Activated naive CD4-positive, alpha-beta T cell treated with anti-CD3 and anti-CD28 coated beads, Interleukin-2, amount 10 ng/mL, durations not matched to agents 7 days and 5 days (primary cell): ENCODE measurements around the gene LTK.
"Not testable (repeated sequence)": the region's sequence is repeated elsewhere in the genome, so short reads cannot be mapped to it uniquely, and the experiment has no call there.

Experiments used
- CTCF ChIA-PET: fragments of 350-600 bp; sonication (Branson Sonifier 250); formaldehyde crosslinking; loops from one replicate; lab custom pipeline; 2021; ENCODE audit warnings: antibody characterized with exemption; lab: Charles Lee
- DNase-seq: peaks from one replicate; pipeline ENCODE4 v3.0.0-alpha.2; 2020
- H3K27ac Mint-ChIP-seq: one replicate; pipeline ENCODE4 v1.8.0; 2021; ENCODE audit warnings: mild to moderate bottlenecking, moderate library complexity, mixed read lengths
- H3K27me3 Mint-ChIP-seq: one replicate; pipeline ENCODE4 v1.8.0; 2021; ENCODE audit warnings: mild to moderate bottlenecking, mixed read lengths
- H3K36me3 Mint-ChIP-seq: one replicate; pipeline ENCODE4 v1.8.0; 2021; ENCODE audit warnings: mixed read lengths
- H3K4me1 Mint-ChIP-seq: one replicate; pipeline ENCODE4 v1.8.0; 2021; ENCODE audit warnings: mixed read lengths
- H3K4me3 Mint-ChIP-seq: one replicate; pipeline ENCODE4 v1.8.0; 2021; ENCODE audit warnings: mild to moderate bottlenecking, moderate library complexity, mixed read lengths
- H3K9me3 Mint-ChIP-seq: one replicate; pipeline ENCODE4 v1.8.0; 2021; ENCODE audit warnings: mixed read lengths

Gene LTK

GRCh38 chr15:41484937-41485625 is 28.5 kb downstream of the LTK start:
- Mint-ChIP-seq H3K4me3 (no peak overlapping the region), H3K27me3 (peaks cover 13% of the 10 kb centered on the region), H3K9me3 (no peaks in the 10 kb centered on the region), H3K4me1 (peaks cover 22% of the 10 kb centered on the region), H3K36me3 (peaks cover 27% of the 10 kb centered on the region), H3K27ac (no peak overlapping the region)
- CTCF ChIA-PET: no interaction called here
- no peak for DNase-seq

- Mint-ChIP-seq H3K27me3 (peaks cover 11% of the 10 kb centered on the region), H3K9me3 (no peaks in the 10 kb centered on the region), H3K4me1 (peaks cover 22% of the 10 kb centered on the region), H3K36me3 (peaks cover 40% of the 10 kb centered on the region), H3K4me3 (no peak overlapping the region), H3K27ac (peak overlapping the region; percentile 82)
- CTCF ChIA-PET: interaction anchor here (1.7 kb wide), 1 partner anchor 9 kb away, joined by 4 read pairs; no protein-coding TSS in a partner anchor
- DNase-seq: no peak
Observed at GRCh38 chr15:41483519-41483918, 30.1 kb downstream of the LTK start.

GRCh38 chr15:41483115-41483514 is 30.5 kb downstream of the LTK start:
- Mint-ChIP-seq H3K27me3 (peaks cover 11% of the 10 kb centered on the region), H3K27ac (peak overlapping the region; percentile 82), H3K36me3 (peaks cover 42% of the 10 kb centered on the region), H3K4me3 (no peak overlapping the region), H3K9me3 (no peaks in the 10 kb centered on the region), H3K4me1 (peaks cover 22% of the 10 kb centered on the region)
- CTCF ChIA-PET: interaction anchor here (1.7 kb wide), 1 partner anchor 9 kb away, joined by 4 read pairs; no protein-coding TSS in a partner anchor
- DNase-seq: peak; percentile 58

- H3K4me3 Mint-ChIP-seq: no peak overlapping the region
- peaks cover 17% of the 10 kb centered on the region for H3K4me1 Mint-ChIP-seq
- peaks cover 46% of the 10 kb centered on the region for H3K36me3 Mint-ChIP-seq
- CTCF ChIA-PET: interaction anchor here (1.1 kb wide), 1 partner anchor 8 kb away, joined by 3 read pairs; no protein-coding TSS in a partner anchor
- H3K9me3 Mint-ChIP-seq: no peaks in the 10 kb centered on the region
- H3K27me3 Mint-ChIP-seq: peaks cover 6% of the 10 kb centered on the region
- no peak overlapping the region for H3K27ac Mint-ChIP-seq
- no peak for DNase-seq
Observed at GRCh38 chr15:41482110-41482877, 31.3 kb downstream of the LTK start.

- Mint-ChIP-seq H3K27ac (no peak overlapping the region), H3K9me3 (no peaks in the 10 kb centered on the region), H3K36me3 (peaks cover 56% of the 10 kb centered on the region), H3K4me1 (peaks cover 17% of the 10 kb centered on the region), H3K27me3 (no peaks in the 10 kb centered on the region), H3K4me3 (no peak overlapping the region)
- CTCF ChIA-PET: interaction anchor here (1.2 kb wide), 1 partner anchor 26 kb away, joined by 3 read pairs; no protein-coding TSS in a partner anchor
- no peak for DNase-seq
Observed at GRCh38 chr15:41480396-41481140, 33.1 kb downstream of the LTK start.

GRCh38 chr15:41476416-41477048 is 37.1 kb downstream of the LTK start:
- H3K27me3 Mint-ChIP-seq: no peaks in the 10 kb centered on the region
- H3K9me3 Mint-ChIP-seq: no peaks in the 10 kb centered on the region
- no peak overlapping the region for H3K27ac Mint-ChIP-seq
- peaks cover 61% of the 10 kb centered on the region for H3K36me3 Mint-ChIP-seq
- no peak for DNase-seq
- CTCF ChIA-PET: interaction anchor here (2.4 kb wide), 1 partner anchor 10 kb away, joined by 15 read pairs; no protein-coding TSS in a partner anchor
- no peaks in the 10 kb centered on the region for H3K4me1 Mint-ChIP-seq
- H3K4me3 Mint-ChIP-seq: no peak overlapping the region

GRCh38 chr15:41474941-41475340 is 38.7 kb downstream of the LTK start:
- Mint-ChIP-seq H3K27ac (no peak overlapping the region), H3K27me3 (no peaks in the 10 kb centered on the region), H3K9me3 (no peaks in the 10 kb centered on the region), H3K36me3 (peaks cover 59% of the 10 kb centered on the region), H3K4me1 (no peaks in the 10 kb centered on the region), H3K4me3 (no peak overlapping the region)
- no peak for DNase-seq
- CTCF ChIA-PET: interaction anchor here (0.9 to 2.4 kb wide), 2 partner anchors 9 to 11 kb away, joined by 4 to 15 read pairs; no protein-coding TSS in a partner anchor

- no peak overlapping the region for H3K27ac Mint-ChIP-seq
Observed at GRCh38 chr15:41474436-41474835, 39.2 kb downstream of the LTK start.

GRCh38 chr15:41473418-41473817 is 40.2 kb downstream of the LTK start:
- Mint-ChIP-seq H3K4me3 (no peak overlapping the region), H3K9me3 (no peaks in the 10 kb centered on the region), H3K27ac (no peak overlapping the region), H3K27me3 (no peaks in the 10 kb centered on the region), H3K36me3 (peaks cover 54% of the 10 kb centered on the region), H3K4me1 (no peaks in the 10 kb centered on the region)
- CTCF ChIA-PET: no interaction called here
- no peak for DNase-seq

More at GRCh38 chr15:41474436-41474835, 39.2 kb downstream of the LTK start:
- Mint-ChIP-seq H3K4me1 (no peaks in the 10 kb centered on the region), H3K4me3 (no peak overlapping the region), H3K9me3 (no peaks in the 10 kb centered on the region), H3K27me3 (no peaks in the 10 kb centered on the region), H3K36me3 (peaks cover 61% of the 10 kb centered on the region)
- DNase-seq: no peak
- CTCF ChIA-PET: interaction anchor here (0.6 kb wide), 1 partner anchor 196 kb away, joined by 3 read pairs; no protein-coding TSS in a partner anchor

- not testable (repeated sequence) for DNase-seq, H3K4me3 Mint-ChIP-seq, H3K27ac Mint-ChIP-seq, H3K4me1 Mint-ChIP-seq, H3K9me3 Mint-ChIP-seq, H3K27me3 Mint-ChIP-seq
- CTCF ChIA-PET: interaction anchor here (1.0 kb wide), 1 partner anchor 37 kb away, joined by 3 read pairs; no protein-coding TSS in a partner anchor
- peaks cover 46% of the 10 kb centered on the region for H3K36me3 Mint-ChIP-seq
Observed at GRCh38 chr15:41469644-41470043, 44.0 kb downstream of the LTK start.

- Mint-ChIP-seq H3K36me3 (peaks cover 46% of the 10 kb centered on the region), H3K4me3 (no peak overlapping the region)
Observed at GRCh38 chr15:41466711-41467110, 46.9 kb downstream of the LTK start.

GRCh38 chr15:41465822-41466421 is 47.7 kb downstream of the LTK start:
- Mint-ChIP-seq H3K9me3 (no peaks in the 10 kb centered on the region), H3K27ac (no peak overlapping the region), H3K36me3 (peaks cover 40% of the 10 kb centered on the region), H3K4me1 (no peaks in the 10 kb centered on the region), H3K4me3 (no peak overlapping the region), H3K27me3 (no peaks in the 10 kb centered on the region)
- CTCF ChIA-PET: interaction anchor here (0.6 to 2.2 kb wide), 30 partner anchors 9 to 438 kb away, joined by 3 to 26 read pairs (median 4); partner anchors contain the start of genes ITPKA and MAPKBP1
- peak; percentile 49 for DNase-seq

More at GRCh38 chr15:41466711-41467110, 46.9 kb downstream of the LTK start:
- no peak for DNase-seq
- Mint-ChIP-seq H3K4me1 (no peaks in the 10 kb centered on the region), H3K27me3 (no peaks in the 10 kb centered on the region), H3K27ac (no peak overlapping the region), H3K9me3 (no peaks in the 10 kb centered on the region)
- CTCF ChIA-PET: interaction anchor here (0.7 to 2.2 kb wide), 17 partner anchors 9 to 438 kb away, joined by 3 to 26 read pairs (median 4); partner anchors contain the start of genes ITPKA and MAPKBP1
